ENCODE measurements around the gene ZNF358.
"Not testable (repeated sequence)": the region's sequence is repeated elsewhere in the genome, so short reads cannot be mapped to it uniquely, and the experiment has no call there.

ZNF358 gene

DNA sequence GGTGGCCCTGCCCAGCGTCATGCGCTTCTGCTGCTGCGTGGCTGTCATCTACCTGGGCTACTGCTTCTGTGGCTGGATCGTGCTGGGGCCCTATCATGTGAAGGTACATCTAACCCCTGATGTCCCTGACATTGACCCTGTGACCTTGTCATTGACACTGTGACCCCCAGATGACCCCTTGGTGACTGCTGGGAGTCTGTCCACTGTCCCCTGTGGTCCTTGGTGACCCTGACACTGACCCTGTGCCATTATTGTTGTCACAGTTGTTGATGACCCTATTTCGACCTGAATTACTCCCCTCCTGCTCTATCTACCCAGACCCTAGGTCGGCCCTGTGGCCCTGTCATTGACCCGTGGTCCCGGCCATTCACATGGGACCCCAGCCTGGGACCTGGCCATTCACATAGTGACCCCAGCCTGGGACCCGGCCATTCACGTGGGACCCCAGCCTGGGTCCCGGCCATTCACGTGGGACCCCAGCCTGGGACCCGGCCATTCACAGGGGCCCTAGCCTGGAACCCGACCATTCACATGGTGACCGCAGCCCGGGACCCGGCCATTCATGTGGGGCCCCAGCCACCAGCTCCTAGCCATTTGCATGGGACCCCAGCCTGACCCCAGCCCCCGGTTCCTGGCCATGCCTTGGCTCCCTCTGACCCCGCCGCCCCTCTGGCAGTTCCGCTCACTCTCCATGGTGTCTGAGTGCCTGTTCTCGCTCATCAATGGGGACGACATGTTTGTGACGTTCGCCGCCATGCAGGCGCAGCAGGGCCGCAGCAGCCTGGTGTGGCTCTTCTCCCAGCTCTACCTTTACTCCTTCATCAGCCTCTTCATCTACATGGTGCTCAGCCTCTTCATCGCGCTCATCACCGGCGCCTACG, 13.9 kb downstream of the ZNF358 start:
- no peak for TF ChIP-seq POLR2A (IDR thresholded peaks at IDR 0.05; ENCODE audit: low read depth, low read length)

DNA sequence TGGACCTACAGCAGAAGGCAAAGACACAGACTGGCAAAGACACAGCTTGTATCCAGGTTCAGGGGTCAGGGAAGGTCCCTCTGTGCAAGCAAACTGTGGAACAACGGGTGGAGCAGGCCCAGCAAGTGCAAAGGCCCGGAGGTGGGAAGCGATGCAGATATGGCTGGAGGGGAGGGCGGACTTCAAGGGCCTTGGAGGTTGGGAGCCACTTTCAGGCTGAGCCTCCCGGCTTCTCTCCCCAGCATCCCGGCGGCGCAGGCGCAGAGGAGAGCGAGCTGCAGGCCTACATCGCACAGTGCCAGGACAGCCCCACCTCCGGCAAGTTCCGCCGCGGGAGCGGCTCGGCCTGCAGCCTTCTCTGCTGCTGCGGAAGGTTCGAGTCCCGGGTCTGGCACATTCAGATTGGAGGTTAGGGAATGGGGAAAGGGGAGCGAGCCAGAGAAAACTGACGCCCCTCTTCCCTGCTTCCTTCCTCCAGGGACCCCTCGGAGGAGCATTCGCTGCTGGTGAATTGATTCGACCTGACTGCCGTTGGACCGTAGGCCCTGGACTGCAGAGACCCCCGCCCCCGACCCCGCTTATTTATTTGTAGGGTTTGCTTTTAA, 17.5 kb downstream of the ZNF358 start:
- no peak for TF ChIP-seq POLR2A (IDR thresholded peaks at IDR 0.05; ENCODE audit: low read depth, low read length)
- FAIRE-seq, result no peak
- no peak for DNase-seq (ENCODE audit: insufficient read length, low spot score)

More for the DNA sequence above, 13.9 kb downstream of the ZNF358 start:
- no peak for DNase-seq (ENCODE audit: insufficient read length, low spot score)
- FAIRE-seq, result no peak

- FAIRE-seq, result no peak
- no peak for TF ChIP-seq POLR2A (IDR thresholded peaks at IDR 0.05; ENCODE audit: low read depth, low read length)
- peak; percentile 83 for DNase-seq (ENCODE audit: insufficient read length, low spot score)
Measured at GRCh38 chr19:7533925-7534480, 18.1 kb downstream of the ZNF358 start.

- no peak for FAIRE-seq
- DNase-seq (ENCODE audit: insufficient read length, low spot score), result no peak
- TF ChIP-seq POLR2A (IDR thresholded peaks at IDR 0.05; ENCODE audit: low read depth, low read length), result peak; percentile 28; the same call in 1 of the 2 replicates
Measured at GRCh38 chr19:7534531-7535046, 18.7 kb downstream of the ZNF358 start.

- FAIRE-seq (no peak), DNase-seq (ENCODE audit: insufficient read length, low spot score) (peak; percentile 94)
- TF ChIP-seq POLR2A (IDR thresholded peaks at IDR 0.05; ENCODE audit: low read depth, low read length), result peak; percentile 57
Measured at GRCh38 chr19:7535047-7535997, 19.4 kb downstream of the ZNF358 start, which contains the start of gene PNPLA6. PNPLA6 (plus strand) TSS chr19:7535717; CDS start chr19:7535789, 72 bp downstream.

DNA sequence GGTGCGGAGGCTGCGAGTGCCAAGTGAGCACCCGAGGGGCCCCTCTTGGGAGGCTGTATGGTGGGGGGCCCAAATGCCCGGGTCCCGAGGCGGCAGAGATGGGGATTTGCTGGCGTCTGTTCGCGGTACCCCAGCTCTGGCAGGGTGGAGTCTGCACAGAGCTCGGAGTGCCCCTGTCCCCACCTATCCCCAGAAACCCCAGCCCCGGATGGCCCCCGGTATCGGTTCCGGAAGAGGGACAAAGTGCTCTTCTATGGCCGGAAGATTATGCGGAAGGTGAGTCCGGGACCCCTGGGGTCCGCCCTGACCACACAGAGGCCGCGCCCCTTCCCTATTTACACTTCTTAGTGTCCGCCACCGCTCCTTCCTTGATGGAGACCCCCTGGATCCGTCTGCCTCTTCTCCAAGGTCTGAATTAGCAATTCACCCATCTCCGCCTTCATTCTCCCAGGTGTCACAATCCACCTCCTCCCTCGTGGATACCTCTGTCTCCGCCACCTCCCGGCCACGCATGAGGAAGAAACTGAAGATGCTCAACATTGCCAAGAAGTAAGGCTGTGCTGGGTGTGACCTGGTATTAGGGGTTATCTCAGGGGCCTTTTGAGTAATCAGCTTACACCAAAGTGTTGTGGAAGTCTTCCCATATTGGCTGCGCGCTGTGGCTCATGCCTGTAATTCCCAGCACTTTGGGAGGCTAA, 20.2 kb downstream of the ZNF358 start:
- DNase-seq (ENCODE audit: insufficient read length, low spot score) (no peak), FAIRE-seq (no peak)
- no peak for TF ChIP-seq POLR2A (IDR thresholded peaks at IDR 0.05; ENCODE audit: low read depth, low read length)

DNA sequence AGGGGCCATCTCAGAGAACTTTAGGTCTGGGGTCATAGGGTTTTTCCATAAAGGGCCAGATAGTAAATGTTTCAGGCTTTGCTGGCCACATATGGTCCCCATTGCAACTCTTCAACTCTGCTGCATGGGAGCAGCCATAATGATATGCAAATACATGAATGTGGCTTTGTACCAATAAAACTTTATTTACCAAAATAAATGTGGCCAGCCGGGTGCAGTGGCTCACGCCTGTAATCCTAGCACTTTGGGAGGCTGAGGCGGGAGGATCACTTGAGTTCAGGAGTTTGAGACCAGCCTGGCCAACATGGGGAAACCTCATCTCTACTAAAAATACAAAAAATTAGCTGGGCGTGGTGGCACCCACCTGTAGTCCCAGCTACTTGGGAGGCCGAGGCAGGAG, 23.1 kb downstream of the ZNF358 start:
- not testable (repeated sequence) for DNase-seq (ENCODE audit: insufficient read length, low spot score); FAIRE-seq

GRCh38 chr19:7539827-7540425, 24.0 kb downstream of the ZNF358 start:
- FAIRE-seq, result no peak
- DNase-seq (ENCODE audit: insufficient read length, low spot score), result no peak

DNA sequence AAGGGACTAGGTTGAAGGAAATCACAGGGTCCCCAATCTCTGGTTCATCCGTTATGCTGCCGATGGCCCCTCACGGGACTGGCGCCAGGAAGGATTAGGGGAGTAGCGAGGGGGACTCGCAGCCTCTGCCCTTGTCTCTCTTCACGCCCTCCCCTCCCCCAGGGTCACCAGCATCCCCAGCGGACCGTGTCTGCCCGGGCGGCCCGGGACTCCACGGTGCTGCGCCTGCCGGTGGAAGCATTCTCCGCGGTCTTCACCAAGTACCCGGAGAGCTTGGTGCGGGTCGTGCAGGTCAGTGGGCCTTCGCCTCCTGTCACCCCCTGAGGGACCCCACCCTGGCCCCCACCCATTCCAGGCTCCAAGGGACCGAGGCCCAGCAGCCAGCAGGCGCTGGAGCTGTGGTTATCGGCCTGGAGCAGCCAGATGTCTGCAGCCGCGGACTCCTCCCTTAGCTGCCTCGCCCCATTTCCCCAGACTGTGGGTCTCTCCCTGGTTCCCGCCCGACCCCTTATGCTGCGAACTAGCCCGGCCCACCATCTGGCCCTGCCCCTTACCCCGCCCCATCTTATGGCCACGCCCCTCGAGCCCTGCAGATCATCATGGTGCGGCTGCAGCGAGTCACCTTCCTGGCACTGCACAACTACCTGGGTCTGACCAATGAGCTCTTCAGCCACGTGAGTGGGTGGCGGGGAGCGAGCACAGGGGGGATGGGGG, 25.0 kb downstream of the ZNF358 start:
- DNase-seq (ENCODE audit: insufficient read length, low spot score), result peak; percentile 84
- FAIRE-seq, result no peak
- no peak for TF ChIP-seq POLR2A (IDR thresholded peaks at IDR 0.05; ENCODE audit: low read depth, low read length)

More at GRCh38 chr19:7539827-7540425, 24.0 kb downstream of the ZNF358 start:
- no peak for TF ChIP-seq POLR2A (IDR thresholded peaks at IDR 0.05; ENCODE audit: low read depth, low read length)

GRCh38 chr19:7541475-7541824, 25.5 kb downstream of the ZNF358 start:
- DNase-seq (ENCODE audit: insufficient read length, low spot score) (no peak), FAIRE-seq (no peak)
- no peak for TF ChIP-seq POLR2A (IDR thresholded peaks at IDR 0.05; ENCODE audit: low read depth, low read length)

DNA sequence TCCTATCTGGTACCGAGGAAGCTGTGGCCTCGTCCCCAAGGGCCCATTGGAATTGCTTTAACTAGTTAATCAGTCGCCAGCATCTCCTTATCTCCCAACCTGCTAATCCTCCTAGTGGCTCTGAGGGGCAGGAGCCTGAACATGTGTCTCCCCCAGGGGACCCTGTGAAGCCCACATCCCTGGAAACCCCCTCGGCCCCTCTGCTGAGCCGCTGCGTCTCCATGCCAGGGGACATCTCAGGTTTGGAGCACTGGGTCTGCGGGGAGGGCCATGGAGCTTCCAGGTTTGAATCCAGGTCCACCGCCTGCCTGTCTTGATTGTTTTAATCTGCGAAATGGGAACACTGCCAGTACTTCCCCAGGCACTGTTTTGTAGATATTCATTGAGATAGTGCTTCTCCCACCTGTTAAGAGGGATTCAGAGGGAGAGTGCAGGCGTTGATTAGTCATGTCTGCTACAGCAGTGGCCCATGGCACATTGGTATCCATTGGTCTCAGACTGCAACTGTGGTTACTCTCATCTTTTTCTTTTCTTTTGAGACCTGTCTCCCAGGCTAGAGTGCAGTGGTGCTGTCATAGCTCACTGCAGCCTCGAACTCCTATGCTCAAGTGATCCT, 26.0 kb downstream of the ZNF358 start:
- no peak for FAIRE-seq
- DNase-seq (ENCODE audit: insufficient read length, low spot score), result no peak

More for the DNA sequence above, 26.0 kb downstream of the ZNF358 start:
- TF ChIP-seq POLR2A (IDR thresholded peaks at IDR 0.05; ENCODE audit: low read depth, low read length), result no peak

Data from H54 (cell line).